Measurements from ENCODE around the gene KCNK5. TPM values are rescaled to one million over a fixed set of nuclear protein-coding genes. Genes with fewer than 3 reads are reported as not detected.

Gene KCNK5
- total RNA-seq: 36.7 and 38.7 TPM in 2 replicates

- Mint-ChIP-seq H3K27ac (peak within 1 kb of the TSS; percentile 94), H3K27me3 (ENCODE audit: insufficient read depth) (no peaks in the 10 kb centered on the region), H3K4me3 (peak within 1 kb of the TSS; percentile 88), H3K36me3 (ENCODE audit: low read depth) (peaks cover 29% of the 10 kb centered on the region), H3K4me1 (ENCODE audit: low read depth) (peaks cover 54% of the 10 kb centered on the region), H3K9me3 (no peaks in the 10 kb centered on the region)
- DNase-seq (ENCODE audit: low spot score): peak; percentile 86
- intact Hi-C loops (cut with micrococcal nuclease): loop anchor here (1.0 to 5.0 kb wide), 7 partner anchors 26 to 1843 kb away; partner anchors contain the start of genes NFYA and OARD1
Measured at GRCh38 chr6:39228992-39229767, at the start of gene KCNK5. Gene KCNK5 (minus strand): TSS chr6:39229475. CDS start chr6:39229111, 364 bp downstream.

- Mint-ChIP-seq H3K4me3 (no peak overlapping the region), H3K27me3 (ENCODE audit: insufficient read depth) (peaks cover 7% of the 10 kb centered on the region), H3K27ac (no peak overlapping the region), H3K36me3 (ENCODE audit: low read depth) (no peaks in the 10 kb centered on the region), H3K9me3 (no peaks in the 10 kb centered on the region), H3K4me1 (ENCODE audit: low read depth) (no peaks in the 10 kb centered on the region)
- DNase-seq (ENCODE audit: low spot score): no peak
- intact Hi-C loops (cut with micrococcal nuclease): no loop called here
Measured at GRCh38 chr6:39276379-39276995, 47.2 kb upstream of the KCNK5 start.

GRCh38 chr6:39274903-39275302 lies 45.6 kb upstream of the KCNK5 start:
- no peak overlapping the region for H3K4me3 Mint-ChIP-seq

GRCh38 chr6:39274471-39274870 lies 45.2 kb upstream of the KCNK5 start:
- no peak overlapping the region for H3K27ac Mint-ChIP-seq
- H3K36me3 Mint-ChIP-seq (ENCODE audit: low read depth): no peaks in the 10 kb centered on the region
- H3K4me1 Mint-ChIP-seq (ENCODE audit: low read depth): no peaks in the 10 kb centered on the region
- intact Hi-C loops (cut with micrococcal nuclease): no loop called here
- peaks cover 5% of the 10 kb centered on the region for H3K27me3 Mint-ChIP-seq (ENCODE audit: insufficient read depth)
- no peak for DNase-seq (ENCODE audit: low spot score)
- no peak overlapping the region for H3K4me3 Mint-ChIP-seq
- H3K9me3 Mint-ChIP-seq: no peaks in the 10 kb centered on the region

More at GRCh38 chr6:39274903-39275302, 45.6 kb upstream of the KCNK5 start:
- Mint-ChIP-seq H3K27me3 (ENCODE audit: insufficient read depth) (peaks cover 5% of the 10 kb centered on the region), H3K9me3 (no peaks in the 10 kb centered on the region), H3K36me3 (ENCODE audit: low read depth) (no peaks in the 10 kb centered on the region), H3K27ac (no peak overlapping the region), H3K4me1 (ENCODE audit: low read depth) (no peaks in the 10 kb centered on the region)
- DNase-seq (ENCODE audit: low spot score): no peak
- intact Hi-C loops (cut with micrococcal nuclease): no loop called here

- Mint-ChIP-seq H3K27ac (no peak overlapping the region), H3K36me3 (ENCODE audit: low read depth) (no peaks in the 10 kb centered on the region)
Measured at GRCh38 chr6:39273406-39273821, 44.1 kb upstream of the KCNK5 start.

GRCh38 chr6:39269961-39270360 lies 40.7 kb upstream of the KCNK5 start:
- no peaks in the 10 kb centered on the region for H3K36me3 Mint-ChIP-seq (ENCODE audit: low read depth)
- no peak overlapping the region for H3K27ac Mint-ChIP-seq
- H3K4me1 Mint-ChIP-seq (ENCODE audit: low read depth): peaks cover 5% of the 10 kb centered on the region
- H3K27me3 Mint-ChIP-seq (ENCODE audit: insufficient read depth): peaks cover 1% of the 10 kb centered on the region
- intact Hi-C loops (cut with micrococcal nuclease): no loop called here
- no peaks in the 10 kb centered on the region for H3K9me3 Mint-ChIP-seq
- no peak for DNase-seq (ENCODE audit: low spot score)
- no peak overlapping the region for H3K4me3 Mint-ChIP-seq

More at GRCh38 chr6:39273406-39273821, 44.1 kb upstream of the KCNK5 start:
- DNase-seq (ENCODE audit: low spot score): no peak
- Mint-ChIP-seq H3K27me3 (ENCODE audit: insufficient read depth) (peaks cover 5% of the 10 kb centered on the region), H3K4me3 (no peak overlapping the region), H3K9me3 (no peaks in the 10 kb centered on the region), H3K4me1 (ENCODE audit: low read depth) (no peaks in the 10 kb centered on the region)
- intact Hi-C loops (cut with micrococcal nuclease): no loop called here

GRCh38 chr6:39268721-39269120 lies 39.4 kb upstream of the KCNK5 start:
- no peak overlapping the region for H3K27ac Mint-ChIP-seq
- no peaks in the 10 kb centered on the region for H3K36me3 Mint-ChIP-seq (ENCODE audit: low read depth)
- intact Hi-C loops (cut with micrococcal nuclease): no loop called here
- H3K9me3 Mint-ChIP-seq: no peaks in the 10 kb centered on the region
- H3K4me1 Mint-ChIP-seq (ENCODE audit: low read depth): peaks cover 8% of the 10 kb centered on the region
- DNase-seq (ENCODE audit: low spot score): no peak
- H3K4me3 Mint-ChIP-seq: no peak overlapping the region
- H3K27me3 Mint-ChIP-seq (ENCODE audit: insufficient read depth): peaks cover 1% of the 10 kb centered on the region

GRCh38 chr6:39268171-39268570 lies 38.9 kb upstream of the KCNK5 start:
- H3K36me3 Mint-ChIP-seq (ENCODE audit: low read depth): no peaks in the 10 kb centered on the region
- no peak for DNase-seq (ENCODE audit: low spot score)
- no peak overlapping the region for H3K4me3 Mint-ChIP-seq

GRCh38 chr6:39266782-39267355 lies 37.6 kb upstream of the KCNK5 start:
- Mint-ChIP-seq H3K9me3 (no peaks in the 10 kb centered on the region), H3K27me3 (ENCODE audit: insufficient read depth) (peaks cover 1% of the 10 kb centered on the region), H3K4me3 (no peak overlapping the region), H3K4me1 (ENCODE audit: low read depth) (peaks cover 14% of the 10 kb centered on the region), H3K27ac (no peak overlapping the region), H3K36me3 (ENCODE audit: low read depth) (no peaks in the 10 kb centered on the region)
- intact Hi-C loops (cut with micrococcal nuclease): no loop called here
- no peak for DNase-seq (ENCODE audit: low spot score)

More at GRCh38 chr6:39268171-39268570, 38.9 kb upstream of the KCNK5 start:
- intact Hi-C loops (cut with micrococcal nuclease): no loop called here
- H3K27me3 Mint-ChIP-seq (ENCODE audit: insufficient read depth): peaks cover 1% of the 10 kb centered on the region
- H3K9me3 Mint-ChIP-seq: no peaks in the 10 kb centered on the region
- peaks cover 13% of the 10 kb centered on the region for H3K4me1 Mint-ChIP-seq (ENCODE audit: low read depth)
- H3K27ac Mint-ChIP-seq: no peak overlapping the region

GRCh38 chr6:39266375-39266774 lies 37.1 kb upstream of the KCNK5 start:
- no peaks in the 10 kb centered on the region for H3K9me3 Mint-ChIP-seq
- no peak for DNase-seq (ENCODE audit: low spot score)
- H3K4me3 Mint-ChIP-seq: no peak overlapping the region
- H3K36me3 Mint-ChIP-seq (ENCODE audit: low read depth): no peaks in the 10 kb centered on the region
- H3K27me3 Mint-ChIP-seq (ENCODE audit: insufficient read depth): peaks cover 1% of the 10 kb centered on the region
- peaks cover 14% of the 10 kb centered on the region for H3K4me1 Mint-ChIP-seq (ENCODE audit: low read depth)
- intact Hi-C loops (cut with micrococcal nuclease): no loop called here
- no peak overlapping the region for H3K27ac Mint-ChIP-seq

- no peak overlapping the region for H3K4me3 Mint-ChIP-seq
- peaks cover 14% of the 10 kb centered on the region for H3K4me1 Mint-ChIP-seq (ENCODE audit: low read depth)
- H3K27ac Mint-ChIP-seq: peak overlapping the region; percentile 6
- H3K9me3 Mint-ChIP-seq: no peaks in the 10 kb centered on the region
- no peak for DNase-seq (ENCODE audit: low spot score)
- intact Hi-C loops (cut with micrococcal nuclease): loop anchor here (1.0 kb wide), 3 partner anchors 8 to 152 kb away; partner anchors contain the start of gene KCNK5
- H3K27me3 Mint-ChIP-seq (ENCODE audit: insufficient read depth): peaks cover 1% of the 10 kb centered on the region
- no peaks in the 10 kb centered on the region for H3K36me3 Mint-ChIP-seq (ENCODE audit: low read depth)
Measured at GRCh38 chr6:39263303-39264037, 34.2 kb upstream of the KCNK5 start.

- Mint-ChIP-seq H3K9me3 (no peaks in the 10 kb centered on the region), H3K36me3 (ENCODE audit: low read depth) (no peaks in the 10 kb centered on the region), H3K4me3 (no peak overlapping the region), H3K27ac (no peak overlapping the region), H3K4me1 (ENCODE audit: low read depth) (peaks cover 11% of the 10 kb centered on the region), H3K27me3 (ENCODE audit: insufficient read depth) (peaks cover 1% of the 10 kb centered on the region)
- DNase-seq (ENCODE audit: low spot score): no peak
- intact Hi-C loops (cut with micrococcal nuclease): no loop called here
Measured at GRCh38 chr6:39261751-39262150, 32.5 kb upstream of the KCNK5 start.

All from activated T-helper 1 cell treated with anti-CD3 and anti-CD28 coated beads, Interleukin-12 subunit alpha, Interleukin-12 subunit beta, Interleukin-2, Interleukin-4 antibody, amounts not matched to agents 30 ng/mL and 10 ng/mL and 1 ng/mL, durations not matched to agents 14 hours and 24 hours and 36 hours (primary cell).